HCT116 (cell line): ENCODE results near the gene GNB5. TPM values are rescaled to one million over a fixed set of nuclear protein-coding genes. Genes with fewer than 3 reads are reported as not detected.
"Not testable (repeated sequence)": the region's sequence is repeated elsewhere in the genome, so short reads cannot be mapped to it uniquely, and the experiment has no call there.

ENCODE experiments used
- ATAC-seq: fragments of 200-7000 bp; cut with Tn5 transposase; 2 replicates; pipeline ENCODE4 v1.9.1; 2020; ENCODE audit warnings: mild to moderate bottlenecking, moderate library complexity
- BruUV-seq: library from RNA; stranded (reverse); fragments of 400-500 nt; replicated peaks from 2 replicates; lab custom pipeline; 2021; lab: Mats Ljungman, UMichigan
- CTCF ChIA-PET: fragments of 300-600 bp; sonication (Branson Sonifier 250); formaldehyde crosslinking; loops from one replicate; lab custom pipeline; 2021; ENCODE audit warnings: antibody characterized with exemption; lab: Charles Lee
- POLR2A ChIA-PET: fragments of 300-600, 350-600 bp; sonication (Branson Sonifier 250); formaldehyde crosslinking; loops from one replicate; lab custom pipeline; 2021; ENCODE audit warnings: antibody characterized with exemption; lab: Charles Lee
- RAD21 ChIA-PET, 2 experiments: fragments of 300-600 bp; sonication (Branson Sonifier 250); formaldehyde crosslinking; loops; one replicate each; lab custom pipeline; 2023; ENCODE audit warnings: low total read pairs in 2 of 2; ENCODE audit not compliant: uncharacterized antibody in 2 of 2, unreplicated experiment in 2 of 2, low non-redundant PET in 1 of 2; lab: Charles Lee
- DNase-seq: peaks from one replicate; pipeline ENCODE4 v3.0.0-alpha.2; 2010; ENCODE audit warnings: low read depth, low spot score
- H2AFZ ChIP-seq: fragments of 200-600 bp; shearing (Covaris generic), sonication (generic); 2 replicates; pipeline ENCODE4 v1.6.1; 2017; ENCODE audit warnings: low read depth, mixed run types, mixed read lengths, antibody characterized with exemption, low read length; ENCODE audit not compliant: poor library complexity, severe bottlenecking
- H3K27ac ChIP-seq: 2 replicates; pipeline ENCODE4 v1.5.1; 2012; ENCODE audit warnings: low read depth, low read length
- H3K27me3 ChIP-seq: fragments of 200-600 bp; sonication (generic); 2 replicates; pipeline ENCODE4 v1.6.1; 2016; ENCODE audit warnings: mixed run types, low read length, mixed read lengths; ENCODE audit not compliant: insufficient read depth
- H3K36me3 ChIP-seq, 2 experiments: fragments of 200-500 bp in 1 of 2; fragments of 200-600 bp in 1 of 2; sonication (Bioruptor generic) in 1 of 2; sonication (generic) in 1 of 2; 2 replicates each; pipeline versions ENCODE4 v1.5.1 to v1.6.1; 2014 to 2016; ENCODE audit warnings: low read length in 2 of 2, inconsistent platforms in 1 of 2, mixed read lengths in 1 of 2, mixed run types in 1 of 2; ENCODE audit not compliant: insufficient read depth in 2 of 2, control insufficient read depth in 1 of 2
- H3K4me1 ChIP-seq, 2 experiments: fragments of 200-600 bp in 1 of 2; sonication (generic) in 1 of 2; 2 replicates each; pipeline versions ENCODE4 v1.5.1 to v1.6.1; 2012 to 2017; ENCODE audit warnings: low read length in 2 of 2, inconsistent platforms in 1 of 2, mild to moderate bottlenecking in 1 of 2, mixed read lengths in 1 of 2, mixed run types in 1 of 2, moderate library complexity in 1 of 2; ENCODE audit not compliant: insufficient read depth in 2 of 2, control insufficient read depth in 1 of 2
- H3K4me2 ChIP-seq: fragments of 200-600 bp; sonication (generic); 2 replicates; pipeline ENCODE4 v1.6.1; 2017; ENCODE audit warnings: mixed run types, low read length, mixed read lengths
- H3K4me3 ChIP-seq, 2 experiments: fragments of 200-600 bp in 1 of 2; sonication (generic) in 1 of 2; replicated peaks in 1 of 2; 2 replicates each; pipeline ENCODE4 v1.5.1; 2011 to 2016; ENCODE audit warnings: low read length in 2 of 2, control low read depth in 1 of 2, low read depth in 1 of 2, mild to moderate bottlenecking in 1 of 2, mixed read lengths in 1 of 2, mixed run types in 1 of 2
- H3K79me2 ChIP-seq: fragments of 200-600 bp; sonication (generic); 2 replicates; pipeline ENCODE4 v1.6.1; 2017; ENCODE audit warnings: mild to moderate bottlenecking, mixed run types, low read length, moderate library complexity, mixed read lengths; ENCODE audit not compliant: insufficient read depth
- H3K9ac ChIP-seq: fragments of 200-600 bp; sonication (generic); 2 replicates; pipeline ENCODE4 v1.6.1; 2016; ENCODE audit warnings: low read length, mixed read lengths
- H3K9me2 ChIP-seq: fragments of 200-600 bp; sonication (generic), shearing (Covaris generic); 2 replicates; pipeline ENCODE4 v1.6.1; 2017; ENCODE audit warnings: mixed run types, mild to moderate bottlenecking, moderate library complexity; ENCODE audit not compliant: insufficient read depth
- H3K9me3 ChIP-seq, 2 experiments: fragments of 200-500 bp in 1 of 2; fragments of 200-600 bp in 1 of 2; sonication (Bioruptor generic) in 1 of 2; sonication (generic) in 1 of 2; 2 replicates each; pipeline ENCODE4 v1.6.1; 2014 to 2017; ENCODE audit warnings: low read length in 2 of 2, mixed read lengths in 2 of 2, inconsistent platforms in 1 of 2, low read depth in 1 of 2, mild to moderate bottlenecking in 1 of 2, mixed run types in 1 of 2, moderate library complexity in 1 of 2; ENCODE audit not compliant: control insufficient read depth in 1 of 2, insufficient read depth in 1 of 2
- H4K20me1 ChIP-seq: fragments of 200-600 bp; sonication (generic), shearing (Covaris generic); 2 replicates; pipeline ENCODE4 v1.6.1; 2017; ENCODE audit warnings: mixed run types, mild to moderate bottlenecking, moderate library complexity; ENCODE audit not compliant: insufficient read depth
- CEBPB ChIP-seq: IDR thresholded peaks from 2 replicates; pipeline ENCODE4 v1.6.1; 2012; ENCODE audit warnings: low read depth
- EZH2 ChIP-seq: fragments of 200-600 bp; sonication (generic); IDR thresholded peaks from 2 replicates; pipeline ENCODE4 v1.6.1; 2017; ENCODE audit warnings: antibody characterized with exemption, mixed run types
- JUND ChIP-seq: IDR thresholded peaks from 2 replicates; pipeline ENCODE4 v1.6.1; 2012
- POLR2AphosphoS5 ChIP-seq: IDR thresholded peaks from 2 replicates; pipeline ENCODE4 v1.6.1; 2011; ENCODE audit warnings: mild to moderate bottlenecking, low read depth, low read length, moderate library complexity
- YY1 ChIP-seq: IDR thresholded peaks from 2 replicates; pipeline ENCODE4 v1.6.1; 2011; ENCODE audit warnings: low read length, low read depth, moderate library complexity, mild to moderate bottlenecking; ENCODE audit not compliant: insufficient replicate concordance; ENCODE audit errors: extremely low read depth
- intact Hi-C: fragments of 100-400 bp; cut with micrococcal nuclease; formaldehyde crosslinking; loops from 2 replicates; pipeline ENCODE4 v1.10.0; 2022
- total RNA-seq: library from RNA; stranded (reverse); gene quantifications from one replicate; pipeline ENCODE4 v1.2.1, GENCODE V29; 2021; ENCODE audit not compliant: unreplicated experiment
- TF ChIP-seq, protein P1 (sequence below): IDR thresholded peaks from 2 replicates; pipeline ENCODE4 v1.6.1; 2011; ENCODE audit warnings: mild to moderate bottlenecking, low read length, moderate library complexity; ENCODE audit not compliant: insufficient replicate concordance; ENCODE audit errors: extremely low read depth
- TF ChIP-seq, protein P2 (sequence below), 3 experiments: fragments of 200-600 bp in 1 of 3; sonication (generic) in 1 of 3; IDR thresholded peaks in 2 of 3; conservative IDR thresholded peaks in 1 of 3; 2 replicates each; pipeline ENCODE4 v1.5.1; 2012 to 2017; ENCODE audit warnings: low read depth in 2 of 3, low read length in 2 of 3, antibody characterized with exemption in 1 of 3, borderline replicate concordance in 1 of 3, control low read depth in 1 of 3, mild to moderate bottlenecking in 1 of 3, mixed read lengths in 1 of 3, mixed run types in 1 of 3, moderate library complexity in 1 of 3; ENCODE audit not compliant: insufficient read depth in 1 of 3

Gene GNB5
- total RNA-seq, 1 experiment from 2014 or later = 27.6 TPM

DNA sequence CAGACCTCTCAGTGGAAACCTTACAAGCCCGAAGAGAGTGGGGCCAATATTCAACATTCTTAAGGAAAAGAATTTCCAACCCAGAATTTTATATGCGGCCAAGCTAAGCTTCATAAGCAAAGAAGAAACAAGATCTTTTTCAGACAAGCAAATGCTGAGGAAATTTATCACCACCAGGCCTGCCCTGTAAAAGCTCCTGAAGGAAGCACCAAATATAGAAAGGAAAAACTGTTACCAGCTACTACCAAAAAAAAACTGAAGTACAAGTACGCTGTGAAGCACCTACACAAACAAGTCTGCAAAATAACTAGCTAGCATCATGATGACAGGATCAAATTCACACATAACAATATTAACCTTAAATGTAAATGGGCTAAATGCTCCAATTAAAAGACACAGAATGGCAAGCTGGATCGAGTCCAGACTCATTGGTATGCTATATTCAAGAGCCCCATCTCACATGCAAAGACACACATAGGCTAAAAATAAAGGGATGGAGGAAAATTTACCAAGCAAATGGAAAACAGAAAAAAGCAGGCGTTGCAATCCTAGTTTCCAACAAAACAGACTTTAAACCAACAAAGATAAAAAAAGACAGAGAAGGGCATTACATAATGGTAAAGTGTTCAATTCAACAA lies 25.6 kb downstream of the GNB5 start:
- ATAC-seq, H3K9ac ChIP-seq, DNase-seq, H3K4me3 ChIP-seq, intact Hi-C loops, H3K79me2 ChIP-seq, H3K36me3 ChIP-seq, BruUV-seq, H3K4me1 ChIP-seq, H3K27ac ChIP-seq, H3K4me2 ChIP-seq, H3K9me2 ChIP-seq, H3K9me3 ChIP-seq, H4K20me1 ChIP-seq, H2AFZ ChIP-seq, H3K27me3 ChIP-seq, RAD21 ChIA-PET: not testable (repeated sequence)
- POLR2A ChIA-PET = interaction anchor here (1.1 to 1.3 kb wide), 2 partner anchors 8 to 14 kb away, joined by 4 to 5 read pairs; no protein-coding TSS in a partner anchor
- CTCF ChIA-PET = interaction anchor here (1.2 to 1.3 kb wide), 3 partner anchors 14 to 87 kb away, joined by 3 to 5 read pairs (median 4); no protein-coding TSS in a partner anchor

DNA sequence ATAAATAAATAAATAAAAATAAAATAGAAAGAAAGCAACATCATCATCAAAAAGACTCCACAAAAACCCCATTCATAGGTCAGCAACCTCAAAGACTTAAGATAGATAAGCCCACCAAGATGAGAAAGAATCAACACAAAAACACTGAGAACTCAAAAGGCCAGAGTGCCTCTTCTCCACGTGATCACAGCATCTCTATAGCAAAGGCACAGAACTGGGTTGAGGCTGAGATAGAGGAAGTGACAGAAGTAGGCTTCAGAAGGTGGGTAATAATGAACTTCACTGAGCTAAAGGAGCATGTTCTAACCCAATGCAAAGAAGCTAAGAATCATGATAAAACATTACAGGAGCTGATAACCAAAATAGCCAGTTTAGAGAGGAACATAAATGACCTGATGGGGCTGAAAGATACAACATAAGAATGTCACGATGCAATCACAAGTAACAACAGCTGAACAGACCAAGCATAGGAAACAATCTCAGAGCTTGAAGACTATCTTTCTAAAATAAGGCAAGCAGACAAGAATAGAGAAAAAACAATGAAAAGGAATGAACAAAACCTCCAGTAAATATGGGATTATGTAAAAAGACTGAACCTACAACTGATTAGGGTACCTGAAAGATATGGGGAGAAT lies 26.4 kb downstream of the GNB5 start:
- TF ChIP-seq JUND (no peak), EZH2 (no peak), POLR2AphosphoS5 (no peak), CEBPB (peak; percentile 64), YY1 (no peak)
- TF ChIP-seq, protein P1, sequence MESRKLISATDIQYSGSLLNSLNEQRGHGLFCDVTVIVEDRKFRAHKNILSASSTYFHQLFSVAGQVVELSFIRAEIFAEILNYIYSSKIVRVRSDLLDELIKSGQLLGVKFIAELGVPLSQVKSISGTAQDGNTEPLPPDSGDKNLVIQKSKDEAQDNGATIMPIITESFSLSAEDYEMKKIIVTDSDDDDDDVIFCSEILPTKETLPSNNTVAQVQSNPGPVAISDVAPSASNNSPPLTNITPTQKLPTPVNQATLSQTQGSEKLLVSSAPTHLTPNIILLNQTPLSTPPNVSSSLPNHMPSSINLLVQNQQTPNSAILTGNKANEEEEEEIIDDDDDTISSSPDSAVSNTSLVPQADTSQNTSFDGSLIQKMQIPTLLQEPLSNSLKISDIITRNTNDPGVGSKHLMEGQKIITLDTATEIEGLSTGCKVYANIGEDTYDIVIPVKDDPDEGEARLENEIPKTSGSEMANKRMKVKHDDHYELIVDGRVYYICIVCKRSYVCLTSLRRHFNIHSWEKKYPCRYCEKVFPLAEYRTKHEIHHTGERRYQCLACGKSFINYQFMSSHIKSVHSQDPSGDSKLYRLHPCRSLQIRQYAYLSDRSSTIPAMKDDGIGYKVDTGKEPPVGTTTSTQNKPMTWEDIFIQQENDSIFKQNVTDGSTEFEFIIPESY = no peak
- TF ChIP-seq, protein P2, sequence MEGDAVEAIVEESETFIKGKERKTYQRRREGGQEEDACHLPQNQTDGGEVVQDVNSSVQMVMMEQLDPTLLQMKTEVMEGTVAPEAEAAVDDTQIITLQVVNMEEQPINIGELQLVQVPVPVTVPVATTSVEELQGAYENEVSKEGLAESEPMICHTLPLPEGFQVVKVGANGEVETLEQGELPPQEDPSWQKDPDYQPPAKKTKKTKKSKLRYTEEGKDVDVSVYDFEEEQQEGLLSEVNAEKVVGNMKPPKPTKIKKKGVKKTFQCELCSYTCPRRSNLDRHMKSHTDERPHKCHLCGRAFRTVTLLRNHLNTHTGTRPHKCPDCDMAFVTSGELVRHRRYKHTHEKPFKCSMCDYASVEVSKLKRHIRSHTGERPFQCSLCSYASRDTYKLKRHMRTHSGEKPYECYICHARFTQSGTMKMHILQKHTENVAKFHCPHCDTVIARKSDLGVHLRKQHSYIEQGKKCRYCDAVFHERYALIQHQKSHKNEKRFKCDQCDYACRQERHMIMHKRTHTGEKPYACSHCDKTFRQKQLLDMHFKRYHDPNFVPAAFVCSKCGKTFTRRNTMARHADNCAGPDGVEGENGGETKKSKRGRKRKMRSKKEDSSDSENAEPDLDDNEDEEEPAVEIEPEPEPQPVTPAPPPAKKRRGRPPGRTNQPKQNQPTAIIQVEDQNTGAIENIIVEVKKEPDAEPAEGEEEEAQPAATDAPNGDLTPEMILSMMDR (IDR thresholded peaks at IDR 0.05 in 2 of 3, conservative IDR thresholded peaks at IDR 0.05 in 1 of 3; ENCODE audit: borderline replicate concordance in 1 of 3, insufficient read depth in 1 of 3, low read depth in 2 of 3, low read length in 2 of 3) = no peak
- Histone ChIP-seq H3K27ac (no peak overlapping the region), H3K4me2 (no peak overlapping the region), H3K27me3 (no peaks in the 10 kb centered on the region), H3K9ac (no peak overlapping the region), H3K9me2 (no peaks in the 10 kb centered on the region), H3K9me3 (no peaks in the 10 kb centered on the region), H3K36me3 (no peaks in the 10 kb centered on the region), H3K79me2 (0 out of 2 replicates have a peak, but pooled peaks cover 3% of the 10 kb centered on the region), H4K20me1 (no peaks in the 10 kb centered on the region), H2AFZ (no peak overlapping the region), H3K4me1 (no peaks in the 10 kb centered on the region), H3K4me3 (no peak overlapping the region)
- no TSS peak for BruUV-seq
- RAD21 ChIA-PET = no interaction called here
- CTCF ChIA-PET = interaction anchor here (1.2 to 1.3 kb wide), 3 partner anchors 15 to 86 kb away, joined by 3 to 5 read pairs (median 4); no protein-coding TSS in a partner anchor
- DNase-seq (no peak), ATAC-seq (no peak)
- POLR2A ChIA-PET = interaction anchor here (1.1 to 1.3 kb wide), 2 partner anchors 9 to 15 kb away, joined by 4 to 5 read pairs; no protein-coding TSS in a partner anchor
- intact Hi-C loops = no loop called here
